ENCODE measurements around the gene USP48. TPM values are rescaled to one million over a fixed set of nuclear protein-coding genes. Genes with fewer than 3 reads are reported as not detected.
A peak's percentile ranks its signal among the peaks of the same experiment; 100 is the strongest.

The USP48 gene
- total and polyA plus RNA-seq, 2 of the 13 experiments (the other 11 are each of a cell fraction or from before 2014, with no cell fraction given): 30.4 to 30.7 TPM

DNA sequence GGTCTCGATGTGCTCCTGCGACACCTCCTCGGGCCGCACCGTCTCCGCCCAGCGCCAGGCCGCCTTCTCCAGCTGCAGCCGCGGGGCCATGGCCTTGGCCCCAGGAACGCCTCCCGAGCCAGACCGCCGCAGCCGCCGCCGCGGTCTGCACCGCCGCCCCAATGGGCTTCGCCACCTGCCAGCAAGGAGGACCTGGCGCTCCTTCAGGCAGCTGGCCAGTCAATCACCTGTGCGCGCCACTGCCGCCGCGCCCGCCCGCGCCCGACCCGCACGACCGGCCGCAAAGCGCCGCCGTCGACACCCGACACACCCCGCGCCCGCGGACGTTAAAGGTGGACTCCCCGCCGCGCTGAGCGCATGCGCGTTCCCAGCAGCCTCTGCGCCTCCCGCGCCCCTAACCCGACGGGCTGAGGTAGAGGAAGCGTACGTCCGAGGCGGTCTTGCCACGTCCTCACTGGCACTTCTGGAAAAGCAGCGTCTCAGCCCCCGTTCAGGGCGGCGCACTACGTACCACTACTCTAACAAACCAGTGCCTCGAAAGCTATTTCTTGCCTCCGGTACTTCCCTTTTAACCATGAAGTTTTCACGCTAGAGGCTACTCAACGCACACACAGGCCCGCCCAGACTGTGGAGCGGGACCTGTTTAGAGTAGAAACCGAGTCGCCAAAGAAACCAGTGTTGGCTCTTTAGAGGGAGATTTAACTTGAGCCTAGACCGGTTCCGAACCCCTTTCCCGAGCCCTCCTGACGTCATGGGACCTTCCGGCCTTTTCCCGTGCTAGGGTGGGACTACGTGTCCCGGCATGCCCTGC lies at the start of gene USP48 (continued):
- TF ChIP-seq, protein P1, sequence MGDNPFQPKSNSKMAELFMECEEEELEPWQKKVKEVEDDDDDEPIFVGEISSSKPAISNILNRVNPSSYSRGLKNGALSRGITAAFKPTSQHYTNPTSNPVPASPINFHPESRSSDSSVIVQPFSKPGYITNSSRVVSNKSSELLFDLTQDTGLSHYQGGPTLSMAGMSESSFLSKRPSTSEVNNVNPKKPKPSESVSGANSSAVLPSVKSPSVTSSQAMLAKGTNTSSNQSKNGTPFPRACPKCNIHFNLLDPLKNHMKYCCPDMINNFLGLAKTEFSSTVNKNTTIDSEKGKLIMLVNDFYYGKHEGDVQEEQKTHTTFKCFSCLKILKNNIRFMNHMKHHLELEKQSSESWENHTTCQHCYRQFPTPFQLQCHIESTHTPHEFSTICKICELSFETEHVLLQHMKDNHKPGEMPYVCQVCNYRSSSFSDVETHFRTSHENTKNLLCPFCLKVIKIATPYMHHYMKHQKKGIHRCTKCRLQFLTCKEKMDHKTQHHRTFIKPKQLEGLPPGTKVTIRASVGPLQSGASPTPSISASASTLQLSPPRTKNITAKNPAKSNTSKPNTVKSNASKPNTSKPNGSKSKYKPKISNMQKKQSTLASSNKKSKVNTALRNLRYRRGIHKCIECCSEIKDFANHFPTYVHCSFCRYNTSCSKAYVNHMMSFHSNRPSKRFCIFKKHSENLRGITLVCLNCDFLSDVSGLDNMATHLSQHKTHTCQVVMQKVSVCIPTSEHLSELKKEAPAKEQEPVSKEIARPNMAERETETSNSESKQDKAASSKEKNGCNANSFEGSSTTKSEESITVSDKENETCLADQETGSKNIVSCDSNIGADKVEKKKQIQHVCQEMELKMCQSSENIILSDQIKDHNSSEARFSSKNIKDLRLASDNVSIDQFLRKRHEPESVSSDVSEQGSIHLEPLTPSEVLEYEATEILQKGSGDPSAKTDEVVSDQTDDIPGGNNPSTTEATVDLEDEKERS (CRISPR knock-in tag; IDR thresholded peaks at IDR 0.05): no peak; the same call in 1 of the 2 replicates
- no peak; the same call in 1 of the 2 replicates for TF ChIP-seq AHR (CRISPR knock-in tag; IDR thresholded peaks at IDR 0.05)
- TF ChIP-seq SALL2 (CRISPR knock-in tag; IDR thresholded peaks at IDR 0.05): peak; percentile 38; the same call in 1 of the 2 replicates
- TF ChIP-seq ZNF776 (CRISPR knock-in tag; IDR thresholded peaks at IDR 0.05): peak; percentile 99
- no peak for TF ChIP-seq ETV6 (CRISPR knock-in tag; conservative IDR thresholded peaks at IDR 0.05)
- TF ChIP-seq, protein P2, sequence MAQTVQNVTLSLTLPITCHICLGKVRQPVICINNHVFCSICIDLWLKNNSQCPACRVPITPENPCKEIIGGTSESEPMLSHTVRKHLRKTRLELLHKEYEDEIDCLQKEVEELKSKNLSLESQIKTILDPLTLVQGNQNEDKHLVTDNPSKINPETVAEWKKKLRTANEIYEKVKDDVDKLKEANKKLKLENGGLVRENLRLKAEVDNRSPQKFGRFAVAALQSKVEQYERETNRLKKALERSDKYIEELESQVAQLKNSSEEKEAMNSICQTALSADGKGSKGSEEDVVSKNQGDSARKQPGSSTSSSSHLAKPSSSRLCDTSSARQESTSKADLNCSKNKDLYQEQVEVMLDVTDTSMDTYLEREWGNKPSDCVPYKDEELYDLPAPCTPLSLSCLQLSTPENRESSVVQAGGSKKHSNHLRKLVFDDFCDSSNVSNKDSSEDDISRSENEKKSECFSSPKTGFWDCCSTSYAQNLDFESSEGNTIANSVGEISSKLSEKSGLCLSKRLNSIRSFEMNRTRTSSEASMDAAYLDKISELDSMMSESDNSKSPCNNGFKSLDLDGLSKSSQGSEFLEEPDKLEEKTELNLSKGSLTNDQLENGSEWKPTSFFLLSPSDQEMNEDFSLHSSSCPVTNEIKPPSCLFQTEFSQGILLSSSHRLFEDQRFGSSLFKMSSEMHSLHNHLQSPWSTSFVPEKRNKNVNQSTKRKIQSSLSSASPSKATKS (CRISPR knock-in tag; IDR thresholded peaks at IDR 0.05): no peak
- TF ChIP-seq ZNF878 (CRISPR knock-in tag; IDR thresholded peaks at IDR 0.05): no peak
- peak; percentile 91 for TF ChIP-seq CCDC6 (CRISPR knock-in tag; IDR thresholded peaks at IDR 0.05)
- no peak for TF ChIP-seq ZNF207 (IDR thresholded peaks at IDR 0.05; ENCODE audit: borderline replicate concordance)
- no peak for TF ChIP-seq MTF2 (CRISPR knock-in tag; IDR thresholded peaks at IDR 0.05; ENCODE audit: borderline replicate concordance)
- TF ChIP-seq RAD21 (CRISPR knock-in tag; IDR thresholded peaks at IDR 0.05): peak; percentile 7; the same call in 1 of the 2 replicates
- TF ChIP-seq SMYD3 (CRISPR knock-in tag; IDR thresholded peaks at IDR 0.05): no peak; the same call in 1 of the 2 replicates
- TF ChIP-seq ZFP37 (CRISPR knock-in tag; IDR thresholded peaks at IDR 0.05; ENCODE audit: borderline replicate concordance): no peak
- TF ChIP-seq MBD4 (IDR thresholded peaks at IDR 0.05; ENCODE audit: borderline replicate concordance, low read length): no peak
- TF ChIP-seq, protein P3, sequence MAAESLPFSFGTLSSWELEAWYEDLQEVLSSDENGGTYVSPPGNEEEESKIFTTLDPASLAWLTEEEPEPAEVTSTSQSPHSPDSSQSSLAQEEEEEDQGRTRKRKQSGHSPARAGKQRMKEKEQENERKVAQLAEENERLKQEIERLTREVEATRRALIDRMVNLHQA (CRISPR knock-in tag; IDR thresholded peaks at IDR 0.05): 0 out of 2 replicates have a peak, but pooled peaks have one; percentile 33
- TF ChIP-seq CBFB (CRISPR knock-in tag; IDR thresholded peaks at IDR 0.05): 0 out of 2 replicates have a peak, but pooled peaks have one; percentile 83
- TF ChIP-seq, protein P4, sequence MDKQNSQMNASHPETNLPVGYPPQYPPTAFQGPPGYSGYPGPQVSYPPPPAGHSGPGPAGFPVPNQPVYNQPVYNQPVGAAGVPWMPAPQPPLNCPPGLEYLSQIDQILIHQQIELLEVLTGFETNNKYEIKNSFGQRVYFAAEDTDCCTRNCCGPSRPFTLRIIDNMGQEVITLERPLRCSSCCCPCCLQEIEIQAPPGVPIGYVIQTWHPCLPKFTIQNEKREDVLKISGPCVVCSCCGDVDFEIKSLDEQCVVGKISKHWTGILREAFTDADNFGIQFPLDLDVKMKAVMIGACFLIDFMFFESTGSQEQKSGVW (CRISPR knock-in tag; IDR thresholded peaks at IDR 0.05; ENCODE audit: borderline replicate concordance): no peak
- 0 out of 2 replicates have a peak, but pooled peaks have one; percentile 68 for TF ChIP-seq EED (CRISPR knock-in tag; IDR thresholded peaks at IDR 0.05)
- no peak; the same call in 1 of the 2 replicates for TF ChIP-seq FOXC1 (CRISPR knock-in tag; IDR thresholded peaks at IDR 0.05; ENCODE audit: borderline replicate concordance)
- TF ChIP-seq U2AF1 (optimal IDR thresholded peaks at IDR 0.05; ENCODE audit: low read depth, low read length): peak; percentile 42
- peak; percentile 45; the same call in 1 of the 2 replicates for TF ChIP-seq ZNF766 (CRISPR knock-in tag; IDR thresholded peaks at IDR 0.05; ENCODE audit: borderline replicate concordance)
- peak; percentile 80; the same call in 1 of the 2 replicates for TF ChIP-seq ZNF879 (CRISPR knock-in tag; IDR thresholded peaks at IDR 0.05)
- TF ChIP-seq HNRNPK (IDR thresholded peaks at IDR 0.05; ENCODE audit: low read depth, low read length, poor library complexity, severe bottlenecking): peak; percentile 63
- no peak for TF ChIP-seq RNF2 (conservative IDR thresholded peaks at IDR 0.05; ENCODE audit: low read depth)
